Neural cell (in vitro differentiated cells): ENCODE measurements around the gene HLA-F.

Experiments used
- EZH2 ChIP-seq: fragments of 200-600, 300-800 bp; shearing (Covaris generic), sonication (generic); IDR thresholded peaks from 2 replicates; pipeline ENCODE4 v1.6.1; 2014; ENCODE audit warnings: antibody characterized with exemption, low read length, borderline replicate concordance, mild to moderate bottlenecking; ENCODE audit not compliant: insufficient read depth, poor library complexity, severe bottlenecking
- POLR2AphosphoS5 ChIP-seq: IDR thresholded peaks from 2 replicates; pipeline ENCODE4 v1.6.1; 2012
- RAD21 ChIP-seq: fragments of 450-650 bp; conservative IDR thresholded peaks from 2 replicates; pipeline ENCODE4 v1.6.1; 2014; ENCODE audit warnings: antibody characterized with exemption, mild to moderate bottlenecking, moderate library complexity
- TAF1 ChIP-seq: IDR thresholded peaks from 2 replicates; pipeline ENCODE4 v1.6.1; 2012; ENCODE audit warnings: low read depth
- TF ChIP-seq, protein P1 (sequence below): fragments of 450-650 bp; IDR thresholded peaks from 2 replicates; pipeline ENCODE4 v1.5.1; 2014; ENCODE audit warnings: antibody characterized with exemption, mild to moderate bottlenecking, moderate library complexity; ENCODE audit not compliant: poor library complexity, severe bottlenecking
- TF ChIP-seq, protein P2 (sequence below): IDR thresholded peaks from 2 replicates; pipeline ENCODE4 v1.6.1; 2012; ENCODE audit warnings: borderline replicate concordance

DNA sequence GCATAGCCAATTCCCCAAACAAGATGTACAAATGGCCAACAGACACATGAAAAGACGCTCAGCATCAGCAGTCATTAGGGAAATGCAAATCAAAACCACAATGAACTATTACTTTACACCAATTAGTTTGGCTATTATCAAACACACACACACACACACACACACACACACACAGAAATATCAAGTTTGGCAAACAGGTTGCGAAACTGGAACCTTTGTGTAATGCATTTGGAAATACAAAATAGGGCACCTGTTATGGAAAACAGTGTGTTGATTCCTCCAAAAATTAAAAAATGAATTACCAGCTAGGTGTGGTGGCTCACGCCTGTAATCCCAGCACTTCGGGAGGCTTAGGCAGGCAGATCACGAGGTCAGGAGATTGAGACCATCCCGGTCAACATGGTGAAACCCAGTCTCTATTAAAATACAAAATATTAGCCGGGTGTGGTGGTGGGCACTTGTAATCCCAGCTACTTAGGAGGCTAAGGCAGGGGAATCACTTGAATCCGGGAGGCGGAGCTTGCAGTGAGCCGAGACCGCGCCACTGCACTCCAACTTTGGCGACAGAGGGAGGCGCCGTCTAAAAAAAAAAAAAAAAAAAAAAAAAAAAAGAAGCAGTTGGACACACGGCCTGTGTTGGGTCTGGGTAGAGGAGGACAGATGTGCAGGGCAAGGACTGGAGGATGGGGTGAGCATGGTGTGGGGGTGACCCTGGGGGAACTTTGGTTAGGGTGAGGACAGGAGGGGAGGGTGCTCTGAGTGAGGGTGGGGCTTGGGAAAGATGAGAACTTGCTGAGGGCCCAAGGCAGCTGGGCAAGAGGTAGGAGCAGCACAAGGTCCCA lies 23.8 kb downstream of the HLA-F start:
- TF ChIP-seq, protein P1, sequence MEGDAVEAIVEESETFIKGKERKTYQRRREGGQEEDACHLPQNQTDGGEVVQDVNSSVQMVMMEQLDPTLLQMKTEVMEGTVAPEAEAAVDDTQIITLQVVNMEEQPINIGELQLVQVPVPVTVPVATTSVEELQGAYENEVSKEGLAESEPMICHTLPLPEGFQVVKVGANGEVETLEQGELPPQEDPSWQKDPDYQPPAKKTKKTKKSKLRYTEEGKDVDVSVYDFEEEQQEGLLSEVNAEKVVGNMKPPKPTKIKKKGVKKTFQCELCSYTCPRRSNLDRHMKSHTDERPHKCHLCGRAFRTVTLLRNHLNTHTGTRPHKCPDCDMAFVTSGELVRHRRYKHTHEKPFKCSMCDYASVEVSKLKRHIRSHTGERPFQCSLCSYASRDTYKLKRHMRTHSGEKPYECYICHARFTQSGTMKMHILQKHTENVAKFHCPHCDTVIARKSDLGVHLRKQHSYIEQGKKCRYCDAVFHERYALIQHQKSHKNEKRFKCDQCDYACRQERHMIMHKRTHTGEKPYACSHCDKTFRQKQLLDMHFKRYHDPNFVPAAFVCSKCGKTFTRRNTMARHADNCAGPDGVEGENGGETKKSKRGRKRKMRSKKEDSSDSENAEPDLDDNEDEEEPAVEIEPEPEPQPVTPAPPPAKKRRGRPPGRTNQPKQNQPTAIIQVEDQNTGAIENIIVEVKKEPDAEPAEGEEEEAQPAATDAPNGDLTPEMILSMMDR, result no peak
- TF ChIP-seq POLR2AphosphoS5 (no peak), EZH2 (no peak), TAF1 (no peak), RAD21 (no peak)
- TF ChIP-seq, protein P2, sequence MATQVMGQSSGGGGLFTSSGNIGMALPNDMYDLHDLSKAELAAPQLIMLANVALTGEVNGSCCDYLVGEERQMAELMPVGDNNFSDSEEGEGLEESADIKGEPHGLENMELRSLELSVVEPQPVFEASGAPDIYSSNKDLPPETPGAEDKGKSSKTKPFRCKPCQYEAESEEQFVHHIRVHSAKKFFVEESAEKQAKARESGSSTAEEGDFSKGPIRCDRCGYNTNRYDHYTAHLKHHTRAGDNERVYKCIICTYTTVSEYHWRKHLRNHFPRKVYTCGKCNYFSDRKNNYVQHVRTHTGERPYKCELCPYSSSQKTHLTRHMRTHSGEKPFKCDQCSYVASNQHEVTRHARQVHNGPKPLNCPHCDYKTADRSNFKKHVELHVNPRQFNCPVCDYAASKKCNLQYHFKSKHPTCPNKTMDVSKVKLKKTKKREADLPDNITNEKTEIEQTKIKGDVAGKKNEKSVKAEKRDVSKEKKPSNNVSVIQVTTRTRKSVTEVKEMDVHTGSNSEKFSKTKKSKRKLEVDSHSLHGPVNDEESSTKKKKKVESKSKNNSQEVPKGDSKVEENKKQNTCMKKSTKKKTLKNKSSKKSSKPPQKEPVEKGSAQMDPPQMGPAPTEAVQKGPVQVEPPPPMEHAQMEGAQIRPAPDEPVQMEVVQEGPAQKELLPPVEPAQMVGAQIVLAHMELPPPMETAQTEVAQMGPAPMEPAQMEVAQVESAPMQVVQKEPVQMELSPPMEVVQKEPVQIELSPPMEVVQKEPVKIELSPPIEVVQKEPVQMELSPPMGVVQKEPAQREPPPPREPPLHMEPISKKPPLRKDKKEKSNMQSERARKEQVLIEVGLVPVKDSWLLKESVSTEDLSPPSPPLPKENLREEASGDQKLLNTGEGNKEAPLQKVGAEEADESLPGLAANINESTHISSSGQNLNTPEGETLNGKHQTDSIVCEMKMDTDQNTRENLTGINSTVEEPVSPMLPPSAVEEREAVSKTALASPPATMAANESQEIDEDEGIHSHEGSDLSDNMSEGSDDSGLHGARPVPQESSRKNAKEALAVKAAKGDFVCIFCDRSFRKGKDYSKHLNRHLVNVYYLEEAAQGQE, result no peak
